Measurements from ENCODE around the gene PCDHGC4.

The PCDHGC4 gene

DNA sequence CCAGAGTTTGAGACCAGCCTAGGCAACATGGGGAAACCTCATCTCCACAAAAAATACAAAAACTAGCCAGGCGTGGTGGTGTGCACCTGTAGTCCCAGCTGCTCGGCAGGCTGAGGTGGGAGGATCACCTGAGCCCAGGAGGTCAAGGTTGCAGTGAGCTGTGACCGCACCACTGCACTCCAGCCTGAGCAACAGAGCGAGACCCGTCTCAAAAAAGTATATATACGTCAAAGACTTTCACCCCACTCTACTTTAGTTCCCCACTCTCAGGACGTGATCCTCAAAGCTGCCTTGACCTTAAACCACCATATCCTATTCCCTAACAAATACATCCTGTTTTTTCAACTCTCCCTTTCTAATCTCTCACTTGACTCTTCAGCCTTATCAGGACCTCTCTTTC is 45.0 kb downstream of the PCDHGC4 start:
- no peak overlapping the region for H3K4me3 ChIP-seq (ENCODE audit: low read depth, low read length)
- TF ChIP-seq MYC (IDR thresholded peaks at IDR 0.05; ENCODE audit: low read depth, low read length), result no peak
- TF ChIP-seq, protein P1, sequence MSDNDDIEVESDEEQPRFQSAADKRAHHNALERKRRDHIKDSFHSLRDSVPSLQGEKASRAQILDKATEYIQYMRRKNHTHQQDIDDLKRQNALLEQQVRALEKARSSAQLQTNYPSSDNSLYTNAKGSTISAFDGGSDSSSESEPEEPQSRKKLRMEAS (IDR thresholded peaks at IDR 0.05; ENCODE audit: low read depth, low read length), result no peak
- no peak for TF ChIP-seq POLR2A (IDR thresholded peaks at IDR 0.05; ENCODE audit: extremely low read depth, insufficient read length)
- TF ChIP-seq, protein P2, sequence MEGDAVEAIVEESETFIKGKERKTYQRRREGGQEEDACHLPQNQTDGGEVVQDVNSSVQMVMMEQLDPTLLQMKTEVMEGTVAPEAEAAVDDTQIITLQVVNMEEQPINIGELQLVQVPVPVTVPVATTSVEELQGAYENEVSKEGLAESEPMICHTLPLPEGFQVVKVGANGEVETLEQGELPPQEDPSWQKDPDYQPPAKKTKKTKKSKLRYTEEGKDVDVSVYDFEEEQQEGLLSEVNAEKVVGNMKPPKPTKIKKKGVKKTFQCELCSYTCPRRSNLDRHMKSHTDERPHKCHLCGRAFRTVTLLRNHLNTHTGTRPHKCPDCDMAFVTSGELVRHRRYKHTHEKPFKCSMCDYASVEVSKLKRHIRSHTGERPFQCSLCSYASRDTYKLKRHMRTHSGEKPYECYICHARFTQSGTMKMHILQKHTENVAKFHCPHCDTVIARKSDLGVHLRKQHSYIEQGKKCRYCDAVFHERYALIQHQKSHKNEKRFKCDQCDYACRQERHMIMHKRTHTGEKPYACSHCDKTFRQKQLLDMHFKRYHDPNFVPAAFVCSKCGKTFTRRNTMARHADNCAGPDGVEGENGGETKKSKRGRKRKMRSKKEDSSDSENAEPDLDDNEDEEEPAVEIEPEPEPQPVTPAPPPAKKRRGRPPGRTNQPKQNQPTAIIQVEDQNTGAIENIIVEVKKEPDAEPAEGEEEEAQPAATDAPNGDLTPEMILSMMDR (IDR thresholded peaks at IDR 0.05; ENCODE audit: low read depth, low read length), result no peak
- no peak for DNase-seq (ENCODE audit: low read depth)

- no peak overlapping the region for H3K4me3 ChIP-seq (ENCODE audit: low read depth, low read length)
- no peak for TF ChIP-seq MYC (IDR thresholded peaks at IDR 0.05; ENCODE audit: low read depth, low read length)
- TF ChIP-seq, protein P2 (IDR thresholded peaks at IDR 0.05; ENCODE audit: low read depth, low read length), result no peak
- TF ChIP-seq, protein P1 (IDR thresholded peaks at IDR 0.05; ENCODE audit: low read depth, low read length), result no peak
- no peak for TF ChIP-seq POLR2A (IDR thresholded peaks at IDR 0.05; ENCODE audit: extremely low read depth, insufficient read length)
- no peak for DNase-seq (ENCODE audit: low read depth)
These were observed 47.9 kb downstream of the PCDHGC4 start for GRCh38 chr5:141532726-141533125.

DNA sequence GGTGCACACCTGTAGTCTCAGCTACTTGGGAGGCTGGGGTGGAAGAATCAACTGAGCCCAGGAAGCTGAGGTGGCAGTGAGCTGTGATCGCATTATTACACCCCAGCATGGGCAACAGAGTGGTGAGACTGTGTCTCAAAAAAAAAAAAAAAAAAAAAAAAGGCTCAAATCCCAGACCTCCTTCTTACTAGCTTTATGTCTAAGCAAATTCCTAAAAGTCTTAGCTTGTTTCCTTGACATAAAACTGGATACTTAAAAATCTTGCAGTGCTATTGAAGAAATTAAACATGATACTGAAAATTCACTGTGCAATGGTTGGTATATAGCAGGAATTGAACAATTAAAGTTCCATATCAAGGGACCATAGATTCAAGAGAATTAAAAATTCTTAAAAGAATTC is 49.1 kb downstream of the PCDHGC4 start:
- no peak for DNase-seq (ENCODE audit: low read depth)
- no peak overlapping the region for H3K4me3 ChIP-seq (ENCODE audit: low read depth, low read length)
- TF ChIP-seq MYC (IDR thresholded peaks at IDR 0.05; ENCODE audit: low read depth, low read length), result no peak
- TF ChIP-seq, protein P2 (IDR thresholded peaks at IDR 0.05; ENCODE audit: low read depth, low read length), result no peak
- TF ChIP-seq, protein P1 (IDR thresholded peaks at IDR 0.05; ENCODE audit: low read depth, low read length), result no peak
- no peak for TF ChIP-seq POLR2A (IDR thresholded peaks at IDR 0.05; ENCODE audit: extremely low read depth, insufficient read length)

DNA sequence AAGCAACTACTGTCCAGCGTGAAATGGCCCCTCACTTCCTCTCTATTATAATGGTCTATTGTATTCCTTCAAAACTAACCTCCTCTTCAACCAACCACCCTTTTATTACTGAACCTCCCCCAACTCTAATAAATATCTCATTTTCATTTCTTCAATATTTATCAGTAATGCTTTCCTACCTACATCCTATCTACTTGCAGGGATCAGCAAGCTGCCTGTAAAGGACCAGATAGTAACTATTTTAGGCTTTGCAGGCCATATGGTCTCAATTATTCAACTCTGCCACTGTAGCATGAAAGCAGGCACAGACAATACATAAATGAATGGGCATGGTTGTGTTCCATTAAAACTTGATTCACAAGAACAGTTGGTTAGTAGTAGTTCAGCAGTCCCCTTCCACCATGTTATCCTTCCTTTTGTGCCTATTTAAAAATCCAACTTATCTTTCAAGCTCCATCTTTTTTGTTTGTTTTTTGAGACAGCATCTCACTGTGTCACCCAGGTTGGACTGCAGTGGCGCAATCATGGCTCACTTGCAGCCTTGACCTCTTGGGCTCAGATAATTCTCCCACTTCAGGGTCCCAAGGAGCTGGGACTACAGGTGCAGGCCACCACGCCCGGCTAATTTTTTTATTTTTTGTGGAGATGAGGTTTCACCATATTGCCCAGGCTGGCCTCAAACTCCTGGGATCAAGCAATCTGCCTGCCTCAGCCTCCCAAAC is 49.8 kb downstream of the PCDHGC4 start:
- DNase-seq (ENCODE audit: low read depth), result no peak
- TF ChIP-seq, protein P2 (IDR thresholded peaks at IDR 0.05; ENCODE audit: low read depth, low read length), result no peak
- no peak for TF ChIP-seq MYC (IDR thresholded peaks at IDR 0.05; ENCODE audit: low read depth, low read length)
- TF ChIP-seq, protein P1 (IDR thresholded peaks at IDR 0.05; ENCODE audit: low read depth, low read length), result no peak
- no peak for TF ChIP-seq POLR2A (IDR thresholded peaks at IDR 0.05; ENCODE audit: extremely low read depth, insufficient read length)
- H3K4me3 ChIP-seq (ENCODE audit: low read depth, low read length), result no peak overlapping the region

Data from NB4 (cell line).